T1000 (cell line): ENCODE results near the gene NDEL1.

Experiments used
- DNase-seq: peaks from one replicate; lab custom pipeline; 2025; ENCODE audit warnings: mixed read lengths; lab: John Stamatoyannopoulos, UW

NDEL1 gene

DNA sequence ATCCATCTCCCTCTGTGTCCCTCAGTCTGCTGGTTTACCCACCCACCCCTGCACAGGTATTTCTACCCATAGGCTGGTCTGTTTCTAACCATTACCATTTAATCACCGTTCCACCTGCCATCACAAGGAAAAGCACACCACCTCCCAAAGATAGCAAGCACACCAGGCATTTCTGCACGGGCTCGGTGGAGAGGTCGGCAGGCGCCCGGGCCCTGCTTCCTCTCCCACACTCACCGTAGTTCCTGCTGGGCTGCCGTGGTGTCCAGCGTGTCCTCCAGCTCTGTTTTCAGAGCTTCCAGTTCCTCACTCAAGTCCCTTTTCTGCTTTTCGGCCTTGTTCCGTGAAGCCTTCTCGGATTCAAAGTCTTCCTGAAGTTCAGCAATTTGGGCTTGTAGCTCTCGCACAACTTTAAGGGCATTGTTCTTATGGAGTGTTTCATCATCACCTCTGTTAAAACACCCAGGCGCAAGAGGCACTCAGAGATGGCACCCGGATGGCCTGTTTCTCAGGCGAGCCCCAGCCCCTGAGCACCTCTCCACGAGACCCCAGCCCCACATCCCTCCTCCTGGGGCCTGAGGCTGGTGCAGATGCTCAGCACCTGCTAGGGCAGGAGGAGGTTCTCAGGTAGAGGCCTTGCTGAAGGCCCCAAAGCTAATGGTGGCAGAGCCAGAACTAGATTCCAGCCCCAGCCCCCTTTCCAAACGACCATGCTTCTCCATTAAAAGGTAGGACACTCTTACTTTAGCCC lies 69.0 kb downstream of the NDEL1 start:
- no peak for DNase-seq

GRCh38 chr17:8506145-8506544 lies 70.5 kb downstream of the NDEL1 start:
- DNase-seq, result no peak

GRCh38 chr17:8514801-8515200 lies 79.1 kb downstream of the NDEL1 start:
- no peak for DNase-seq
